ENCODE data around the gene CCDC186.

CCDC186 gene

DNA sequence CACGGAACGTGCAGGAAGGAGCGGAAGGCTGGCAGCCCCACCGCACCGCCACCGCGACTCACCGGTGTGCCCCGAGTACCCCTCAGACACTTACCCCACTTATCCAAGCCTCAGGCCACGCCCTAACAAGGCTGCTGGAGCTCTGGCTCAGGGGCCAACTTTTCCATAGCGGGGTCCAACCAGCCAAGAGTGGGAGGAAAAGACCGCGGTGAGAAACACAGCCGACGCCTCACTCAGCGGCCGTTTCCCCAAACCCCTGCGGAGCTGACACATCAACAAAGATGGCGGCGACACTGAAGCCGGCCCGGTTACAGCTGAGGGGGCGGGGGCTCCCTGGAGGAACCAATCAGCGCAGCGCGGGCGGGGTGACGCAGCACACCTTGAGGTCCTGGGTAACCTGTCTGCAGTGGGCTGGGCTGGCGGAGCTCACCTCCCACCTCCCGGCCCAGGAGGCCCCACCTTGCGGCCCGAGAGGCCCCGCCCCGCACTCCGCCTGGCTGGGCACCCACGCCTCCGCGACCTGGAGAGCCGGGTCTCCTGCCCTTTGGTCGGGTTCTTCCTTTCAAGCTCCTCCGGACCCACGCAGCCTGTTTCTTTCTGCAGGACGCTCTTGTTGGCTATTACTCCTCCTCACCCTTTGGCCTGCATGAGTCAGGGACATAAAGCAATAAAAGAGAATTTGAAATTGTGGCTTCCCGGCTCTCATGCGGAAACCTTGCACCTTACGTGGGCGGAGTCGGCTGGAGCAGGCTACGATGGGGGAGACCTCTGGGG, at the start of gene CCDC186:
Gene CCDC186 (minus strand): TSS at position 283 of the 774 bp plus-strand sequence. CDS start 10,935 bp downstream, outside the sequence.
- peak; percentile 96 for DNase-seq (ENCODE audit: low read depth)

DNA sequence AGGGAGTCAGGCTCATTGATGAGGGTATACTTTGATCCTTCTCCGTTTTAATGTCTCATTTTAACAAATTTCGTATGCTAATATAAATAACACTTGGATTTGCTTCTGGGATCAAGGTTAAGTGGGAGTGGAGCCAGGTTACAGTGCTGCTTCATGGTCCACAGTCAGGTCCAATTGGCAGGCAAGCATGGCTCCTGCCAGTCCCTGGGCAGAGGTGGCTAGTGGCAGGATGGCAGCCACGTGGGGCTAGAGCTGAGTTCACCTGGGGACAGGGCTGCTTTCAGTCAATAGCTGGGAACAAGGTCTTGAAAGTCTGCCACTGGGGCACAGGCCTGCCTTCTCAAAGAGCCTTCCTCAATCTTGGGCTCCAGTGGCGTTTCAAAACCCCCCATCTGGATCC, 49.1 kb upstream of the CCDC186 start:
- no peak for DNase-seq (ENCODE audit: low read depth)

GRCh38 chr10:114221235-114221634, 47.2 kb upstream of the CCDC186 start:
- DNase-seq (ENCODE audit: low read depth), result no peak

DNA sequence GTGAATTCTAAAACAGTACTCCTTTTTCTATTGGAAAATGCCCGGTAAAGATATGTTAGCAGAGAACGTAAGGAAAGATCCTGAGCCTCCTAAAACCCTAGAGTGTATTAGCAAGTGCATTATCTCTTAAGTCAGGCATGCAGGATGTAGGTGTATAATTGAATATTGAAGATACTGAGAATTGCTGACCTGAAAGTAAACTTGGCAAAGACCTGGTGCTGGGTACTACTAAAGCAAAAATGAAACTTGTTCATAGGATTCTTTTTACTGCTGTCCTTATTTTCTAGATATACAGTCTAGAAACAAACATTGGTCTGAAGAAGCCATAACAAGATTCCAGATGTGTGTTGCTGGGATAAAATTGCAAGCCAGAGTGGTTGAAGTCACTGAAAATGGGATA, 46.3 kb upstream of the CCDC186 start:
- DNase-seq (ENCODE audit: low read depth), result no peak

- DNase-seq (ENCODE audit: low read depth), result no peak
Measured at GRCh38 chr10:114215033-114215432, 41.0 kb upstream of the CCDC186 start.

DNA sequence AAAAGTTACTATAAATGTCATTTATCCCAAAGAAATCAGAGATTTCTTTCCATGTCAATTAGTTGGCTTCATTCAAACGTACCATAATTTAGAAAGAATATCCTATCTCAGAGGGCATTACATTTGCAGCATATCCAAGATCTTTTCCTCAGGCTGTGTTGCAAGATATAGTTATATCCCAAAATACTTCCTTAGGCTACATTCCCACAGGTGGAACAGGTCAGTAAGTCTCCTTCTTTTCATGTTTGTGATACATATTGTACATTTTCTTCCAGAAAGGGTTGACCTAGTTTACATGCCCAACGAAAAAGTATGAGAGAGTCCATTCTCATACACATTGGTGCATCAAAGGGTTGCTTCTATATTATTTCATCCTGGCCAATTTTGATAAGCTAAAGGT, 38.1 kb upstream of the CCDC186 start:
- no peak for DNase-seq (ENCODE audit: low read depth)

GRCh38 chr10:114208351-114208750, 34.3 kb upstream of the CCDC186 start:
- DNase-seq (ENCODE audit: low read depth), result no peak

GRCh38 chr10:114207349-114207748, 33.3 kb upstream of the CCDC186 start:
- DNase-seq (ENCODE audit: low read depth), result no peak

DNA sequence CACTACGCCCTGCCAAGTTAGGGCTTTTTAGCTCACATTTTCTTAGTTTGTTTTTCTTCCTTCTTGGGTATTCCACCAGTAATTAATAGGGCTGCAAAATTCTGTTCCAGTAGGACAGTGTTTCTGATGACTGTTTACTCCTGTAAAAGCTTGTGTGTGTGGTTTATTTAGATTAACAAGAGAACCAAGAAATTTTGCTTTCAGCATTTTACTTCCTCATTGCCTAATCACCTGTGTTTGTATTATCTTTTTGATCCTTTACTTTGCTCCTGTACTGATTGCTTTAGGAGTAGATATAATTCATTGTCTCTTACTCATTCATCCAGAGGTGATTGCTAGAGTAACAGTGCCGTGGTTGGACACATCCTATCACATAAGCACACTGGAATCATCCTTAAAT, 32.9 kb upstream of the CCDC186 start:
- DNase-seq (ENCODE audit: low read depth), result no peak

- DNase-seq (ENCODE audit: low read depth), result no peak
Measured at GRCh38 chr10:114202812-114203211, 28.8 kb upstream of the CCDC186 start.

DNA sequence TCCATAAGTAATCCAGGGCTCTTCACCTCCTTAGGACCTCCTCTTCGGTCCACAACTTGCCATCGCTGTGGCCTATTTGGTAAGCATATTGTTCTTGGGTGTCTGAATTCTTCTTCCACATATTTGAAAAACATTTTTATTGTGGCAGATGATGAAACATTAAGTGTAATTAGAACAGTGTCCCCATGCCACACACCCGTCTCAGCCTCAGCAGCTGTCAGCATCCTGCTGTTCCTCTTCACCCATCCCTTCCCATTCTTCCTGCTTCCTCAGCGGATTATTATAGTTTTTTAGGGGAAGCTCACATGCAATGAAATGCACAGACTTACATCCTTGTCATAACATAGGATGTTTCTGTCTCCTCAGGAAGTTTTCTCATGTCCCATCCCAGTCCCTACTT, 25.2 kb upstream of the CCDC186 start:
- DNase-seq (ENCODE audit: low read depth), result no peak

DNA sequence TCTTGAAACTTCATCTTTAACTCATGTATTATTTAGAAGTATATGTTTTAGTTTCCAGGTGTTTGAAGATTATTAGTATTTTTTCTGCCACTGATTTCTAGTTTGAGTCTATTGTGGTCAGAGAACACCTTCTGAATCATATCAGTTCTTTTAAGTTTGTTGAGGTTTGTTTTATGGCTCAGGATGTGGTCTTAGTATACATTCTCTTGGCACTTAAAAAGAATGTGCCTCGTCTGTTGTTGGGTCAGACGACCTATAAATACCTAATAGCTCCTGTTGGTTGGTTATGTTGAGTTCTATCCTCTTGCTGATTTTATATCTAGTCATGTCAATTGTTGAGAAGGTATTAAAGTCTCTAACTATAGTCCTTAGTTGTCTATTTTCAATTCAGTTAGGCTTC, 21.1 kb upstream of the CCDC186 start:
- DNase-seq (ENCODE audit: low read depth), result no peak

DNA sequence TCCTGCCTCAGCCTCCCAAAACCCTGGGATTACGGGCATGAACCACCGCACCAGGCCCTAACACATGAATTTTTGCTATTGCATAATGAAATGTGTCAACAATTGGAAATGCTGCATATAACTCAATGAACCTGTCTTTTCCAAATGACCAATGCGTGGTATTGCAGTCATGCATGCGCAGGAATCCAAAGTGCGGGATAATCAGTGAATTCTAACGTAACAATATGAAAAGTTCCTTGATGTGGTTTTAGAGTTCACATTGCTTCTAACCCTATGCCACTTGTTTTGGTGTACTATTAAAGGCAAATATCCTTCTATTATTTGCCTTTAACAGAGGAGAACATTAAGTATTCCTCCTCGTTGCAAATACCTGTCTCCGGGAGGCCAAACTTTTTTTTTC, 15.7 kb upstream of the CCDC186 start:
- DNase-seq (ENCODE audit: low read depth), result no peak

- DNase-seq (ENCODE audit: low read depth), result no peak
Measured at GRCh38 chr10:114188900-114189299, 14.9 kb upstream of the CCDC186 start.

- no peak for DNase-seq (ENCODE audit: low read depth)
Measured at GRCh38 chr10:114188001-114188400, 14.0 kb upstream of the CCDC186 start.

DNA sequence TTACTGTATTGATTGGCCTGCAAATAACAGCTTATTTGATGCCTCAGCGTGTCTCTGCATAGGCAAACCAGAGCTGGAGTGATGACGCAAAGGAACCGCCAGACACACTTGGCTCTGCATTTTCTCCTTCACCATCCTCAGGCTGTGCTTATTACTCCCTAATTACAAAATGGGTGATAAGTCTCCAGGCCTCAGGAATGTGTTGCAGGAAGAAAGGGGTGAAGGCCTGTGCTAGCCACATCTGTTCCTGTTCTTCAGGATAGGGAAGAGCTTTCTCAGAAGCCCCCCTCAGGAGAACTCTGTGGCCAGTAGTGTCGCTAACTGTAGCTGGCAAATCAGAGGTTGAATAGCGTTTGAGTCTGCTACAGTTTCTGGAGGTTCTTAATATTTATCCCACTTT, 10.3 kb upstream of the CCDC186 start:
- no peak for DNase-seq (ENCODE audit: low read depth)

GRCh38 chr10:114183563-114183962, 9.6 kb upstream of the CCDC186 start:
- DNase-seq (ENCODE audit: low read depth), result no peak

DNA sequence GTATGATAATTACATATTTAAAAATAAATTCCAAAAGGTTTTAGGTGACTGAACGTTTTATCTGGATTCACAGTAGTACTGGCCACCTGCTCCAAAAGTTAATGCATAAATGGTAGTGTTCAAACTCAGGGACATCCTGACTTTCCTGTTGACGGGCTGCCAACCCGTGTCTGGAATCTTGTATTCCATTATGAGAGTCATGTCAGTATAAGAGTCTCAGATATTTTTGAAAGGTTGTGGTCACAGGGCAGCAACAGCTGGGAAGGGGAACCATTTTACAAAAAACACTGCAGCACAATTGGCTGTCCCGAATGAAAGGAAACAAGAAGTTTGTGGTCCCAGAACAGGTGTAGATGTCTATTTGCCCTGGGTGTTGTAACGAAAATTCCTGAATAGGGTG, 8.0 kb upstream of the CCDC186 start:
- no peak for DNase-seq (ENCODE audit: low read depth)

GRCh38 chr10:114180937-114181336, 6.9 kb upstream of the CCDC186 start:
- no peak for DNase-seq (ENCODE audit: low read depth)

DNA sequence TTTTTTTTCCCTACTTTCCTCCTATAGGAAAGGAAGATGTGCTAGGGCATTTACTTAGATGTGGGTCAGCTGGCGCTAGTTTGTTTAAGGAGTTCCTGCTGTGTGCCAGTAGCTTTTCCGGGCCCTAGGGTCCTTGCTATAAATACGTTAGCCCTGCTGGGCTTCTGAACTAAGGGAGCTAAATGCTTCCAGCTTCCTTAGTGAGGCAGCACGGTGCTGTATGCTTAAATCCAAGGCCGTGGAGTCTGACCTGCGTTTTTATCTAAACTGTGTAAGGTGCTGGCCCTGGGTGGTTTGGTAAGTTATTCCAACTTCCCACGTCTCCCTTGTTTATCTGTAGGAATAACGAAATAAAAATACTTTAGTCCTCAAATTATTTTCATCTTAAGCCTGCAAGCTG, 5.7 kb upstream of the CCDC186 start:
- no peak for DNase-seq (ENCODE audit: low read depth)

GRCh38 chr10:114179148-114179547, 5.1 kb upstream of the CCDC186 start, which contains the start of gene TDRD1:
TDRD1 (plus strand) TSS chr10:114179353; CDS start chr10:114187832, 8,479 bp downstream.
- DNase-seq (ENCODE audit: low read depth), result no peak

DNA sequence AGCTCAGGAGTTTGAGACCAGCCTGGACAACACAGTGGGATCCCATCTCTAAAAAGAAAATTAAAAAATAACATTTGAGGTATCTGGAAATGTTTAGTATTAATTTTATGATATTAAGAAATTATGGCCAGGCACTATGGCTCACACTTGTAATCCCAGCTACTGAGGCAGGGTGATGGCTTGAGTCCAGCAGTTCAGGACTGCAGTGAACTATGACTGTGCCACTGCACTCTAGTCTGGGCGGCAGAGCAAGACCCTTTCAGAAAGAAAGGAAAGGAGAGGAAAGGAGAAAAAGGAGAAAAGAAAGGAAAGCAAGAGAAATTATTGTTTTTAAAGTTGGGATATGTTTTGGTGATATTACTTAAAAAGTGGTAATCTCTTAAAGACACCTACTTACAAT, 2.5 kb upstream of the CCDC186 start:
- DNase-seq (ENCODE audit: low read depth), result no peak

GRCh38 chr10:114175667-114176066, 1.7 kb upstream of the CCDC186 start:
- no peak for DNase-seq (ENCODE audit: low read depth)

DNA sequence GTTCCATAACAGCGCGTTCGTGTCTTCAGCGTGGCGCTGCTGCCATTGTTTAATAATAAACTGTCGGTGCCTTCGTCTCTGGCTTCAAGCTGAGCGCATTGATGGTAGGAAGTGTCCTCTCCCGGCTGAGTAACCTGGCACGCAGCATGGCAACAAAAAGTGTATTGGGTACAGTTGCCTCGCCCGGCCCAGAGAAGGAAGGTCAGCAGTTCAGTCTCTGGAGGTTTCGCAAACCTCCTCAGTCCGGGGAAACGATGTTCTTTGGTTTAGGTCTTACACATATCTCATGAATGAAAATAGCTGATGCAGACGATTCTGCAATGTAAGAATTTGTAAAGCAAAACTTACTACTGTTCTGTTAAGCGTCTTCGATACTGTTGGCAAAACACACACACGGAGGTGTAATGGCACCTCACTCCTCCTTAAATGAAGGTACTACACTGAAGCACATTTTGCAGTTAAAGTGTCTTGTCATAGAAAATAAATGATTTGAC, 739 bp upstream of the CCDC186 start:
- DNase-seq (ENCODE audit: low read depth), result no peak
